HG03139 (cell line): ENCODE data around the gene EIF1AX.
"Not testable (repeated sequence)": the region's sequence is repeated elsewhere in the genome, so short reads cannot be mapped to it uniquely, and the experiment has no call there.

Source experiments
- ATAC-seq: cut with Tn5 transposase; IDR thresholded peaks from one replicate; pipeline ENCODE4 v1.9.1; 2021; ENCODE audit not compliant: unreplicated experiment

The EIF1AX gene

DNA sequence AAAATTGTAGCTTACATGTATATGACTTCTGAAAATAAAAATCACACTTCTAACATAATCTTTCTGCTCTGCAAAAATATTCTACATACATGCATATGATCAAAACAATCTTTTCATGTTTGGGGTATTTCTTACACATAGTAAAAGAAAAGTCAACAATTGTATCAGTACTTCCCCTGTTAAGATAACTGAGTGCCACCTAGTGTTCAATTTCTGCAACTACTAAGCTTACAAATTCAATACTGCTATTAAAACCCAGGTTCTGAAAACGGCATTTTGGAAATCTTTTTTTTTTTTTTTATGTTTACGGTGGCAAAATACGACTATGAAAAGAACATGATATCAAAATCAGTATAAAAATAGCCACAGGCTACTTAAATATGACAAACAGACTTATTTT lies 14.2 kb downstream of the EIF1AX start:
- ATAC-seq = not testable (repeated sequence)

DNA sequence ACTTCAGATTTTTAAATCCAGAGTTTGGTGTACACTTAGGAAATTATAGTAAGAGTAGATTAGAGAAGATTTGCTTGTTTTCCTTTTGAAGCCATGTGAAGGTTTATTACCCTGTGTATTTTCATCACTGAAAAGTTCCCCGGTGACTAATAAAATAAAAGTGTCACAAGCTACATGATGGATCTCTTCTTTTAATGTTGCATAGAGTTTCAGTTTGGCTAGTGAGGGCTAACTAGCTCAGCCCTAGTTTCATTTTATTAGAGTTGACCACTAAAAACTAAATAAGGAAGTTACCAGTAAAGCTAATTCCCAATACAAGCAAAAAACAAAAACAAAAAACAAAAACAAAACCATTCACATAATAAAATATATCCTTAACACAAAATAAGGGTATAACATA lies 14.8 kb downstream of the EIF1AX start:
- not testable (repeated sequence) for ATAC-seq

DNA sequence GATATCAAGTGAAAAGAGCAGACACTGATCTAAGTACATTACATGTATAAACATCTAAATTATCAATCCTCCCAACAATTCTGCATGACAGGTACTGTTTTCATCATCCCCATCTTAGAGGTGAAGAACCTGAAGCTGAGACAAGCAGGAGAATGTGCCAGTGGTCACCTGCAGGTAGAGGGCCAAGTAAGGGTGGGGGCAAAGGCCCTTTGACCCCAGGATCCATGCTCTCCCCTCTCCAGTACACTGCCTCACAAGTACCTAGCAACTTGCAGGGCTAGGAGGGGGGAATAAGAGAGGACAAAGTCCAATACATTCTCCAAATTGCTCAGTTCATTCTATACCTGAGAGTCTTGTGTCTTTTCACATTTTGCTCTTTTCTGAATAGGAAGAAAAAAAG lies 16.7 kb downstream of the EIF1AX start:
- no peak for ATAC-seq

DNA sequence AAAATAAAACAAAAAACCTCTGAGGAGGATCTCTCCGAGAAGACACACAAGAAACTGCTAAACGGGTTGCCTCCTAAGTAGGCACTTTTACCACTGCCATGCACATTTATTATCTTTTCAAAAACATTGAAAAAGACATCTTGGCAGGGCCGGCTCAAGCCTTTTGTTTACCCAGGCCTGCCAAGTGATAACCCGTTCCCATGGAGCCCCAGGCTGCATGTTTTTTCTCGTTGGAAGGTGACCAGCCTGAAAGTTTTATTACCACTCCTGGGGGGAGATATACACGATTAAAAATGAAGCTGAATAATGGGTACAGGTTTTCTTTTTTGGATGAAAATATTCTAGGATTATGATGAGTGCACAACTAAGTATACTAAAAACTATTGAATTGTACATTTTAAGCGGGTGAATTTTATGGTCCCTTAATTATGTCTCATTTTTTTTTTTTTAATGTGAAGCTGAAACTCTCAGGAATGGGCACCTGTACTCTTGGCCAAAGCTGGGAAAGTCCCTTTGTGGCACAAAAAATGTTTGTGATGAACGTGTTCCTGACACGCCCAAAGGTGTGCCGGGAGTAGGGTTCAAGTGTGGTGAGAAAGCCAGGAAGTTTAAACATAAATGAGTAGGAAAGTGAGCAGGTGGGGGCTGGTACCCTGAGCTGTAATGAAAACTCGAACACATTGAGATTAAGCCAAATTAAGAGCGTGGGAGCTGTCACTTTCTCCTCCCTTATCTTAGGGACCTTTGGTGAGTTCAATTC lies 23.4 kb downstream of the EIF1AX start:
- ATAC-seq = no peak

DNA sequence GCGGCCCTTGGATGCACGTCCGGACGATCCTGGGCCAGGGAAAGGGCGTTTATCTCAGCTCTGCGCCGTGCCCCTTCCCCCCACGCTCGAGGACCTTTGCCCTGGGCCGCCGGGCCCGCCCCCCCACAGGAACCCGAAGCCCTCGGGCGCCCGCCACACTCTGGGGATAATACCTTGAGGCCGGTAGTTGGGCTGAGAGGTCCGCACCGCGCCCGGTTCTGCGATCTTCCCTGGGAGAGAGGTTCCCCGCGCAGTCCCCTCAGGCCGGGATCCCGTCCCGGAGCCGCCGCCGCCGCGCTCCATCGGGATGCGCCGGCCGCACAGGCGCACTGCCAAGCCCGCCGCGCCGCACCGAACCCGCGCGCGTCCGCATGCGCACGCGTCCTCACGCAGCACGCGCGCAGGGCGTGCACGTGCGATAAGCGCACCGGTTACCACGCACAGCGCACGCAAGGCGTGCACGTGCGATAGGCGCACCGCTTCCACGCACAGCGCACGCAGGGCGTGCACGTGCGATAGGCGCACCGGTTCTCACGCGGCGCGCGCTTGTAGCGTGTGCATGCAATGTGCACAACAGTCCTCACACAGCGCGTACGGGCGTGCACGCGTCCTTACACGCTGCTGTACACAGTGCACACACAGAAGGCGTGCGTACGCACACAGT lies 24.9 kb downstream of the EIF1AX start, which contains the start of gene MAP7D2:
Gene MAP7D2 (minus strand): TSS at position 331 of the 664 bp plus-strand sequence. CDS start 28 bp downstream, at position 303.
- no peak for ATAC-seq

DNA sequence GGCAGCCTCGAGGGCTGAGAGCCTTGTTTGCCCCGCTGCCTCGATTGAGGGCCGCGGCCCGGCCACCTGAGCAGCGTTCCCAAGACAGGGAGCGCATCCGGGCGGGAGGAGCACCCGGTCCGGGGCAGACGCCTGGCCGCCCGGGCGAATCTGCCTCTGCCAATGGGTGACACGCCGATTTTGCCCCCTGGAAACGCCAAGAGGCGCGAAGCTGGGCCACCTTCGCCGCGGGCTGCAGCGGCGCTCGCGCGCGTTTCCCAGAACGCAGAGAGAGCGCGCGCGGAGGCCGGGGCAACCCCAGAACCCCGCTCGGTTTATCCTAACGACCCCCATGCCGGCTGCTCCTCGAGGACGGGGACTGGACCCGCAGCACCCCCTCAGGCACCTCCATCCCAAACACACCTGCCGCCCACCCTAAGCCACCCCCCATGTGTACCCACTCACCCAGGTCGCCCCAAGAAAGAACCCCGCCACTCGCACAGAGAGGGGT lies 25.5 kb downstream of the EIF1AX start:
- ATAC-seq = no peak

DNA sequence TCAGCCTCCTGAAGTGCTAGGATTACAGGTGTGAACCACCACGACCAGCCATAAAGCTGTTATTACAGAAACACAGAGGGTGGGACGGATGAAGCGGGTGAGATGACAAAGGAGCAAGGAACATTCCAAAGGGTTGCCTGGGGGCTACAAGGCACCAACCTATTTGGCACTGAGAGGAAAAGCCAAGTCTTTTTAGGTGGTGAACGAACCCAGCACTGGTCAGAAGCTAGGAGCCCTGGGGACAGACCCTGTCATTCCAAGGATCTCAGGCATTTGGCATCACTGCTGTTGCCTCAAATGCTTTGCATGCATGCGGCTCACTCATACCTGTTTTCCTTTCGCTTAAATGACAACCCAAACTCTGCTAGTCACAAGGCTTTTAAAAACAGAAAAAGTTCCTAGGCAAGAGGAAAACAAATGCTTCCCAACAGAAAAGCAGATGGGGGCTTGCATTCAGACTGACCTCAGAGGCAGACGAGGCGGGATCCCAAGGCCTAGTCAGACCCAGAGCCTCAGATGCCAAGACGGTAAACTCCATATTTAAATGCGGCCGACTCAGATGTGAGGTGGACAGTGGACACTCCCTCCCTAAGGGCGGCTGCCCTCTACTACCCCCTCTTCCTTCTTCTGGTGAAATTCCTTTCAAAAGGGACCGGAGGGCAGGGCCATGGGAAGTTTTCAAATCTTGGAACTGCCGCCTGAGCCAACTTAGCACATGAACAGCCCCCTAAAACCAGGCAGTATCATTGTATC lies 29.4 kb downstream of the EIF1AX start:
- no peak for ATAC-seq

DNA sequence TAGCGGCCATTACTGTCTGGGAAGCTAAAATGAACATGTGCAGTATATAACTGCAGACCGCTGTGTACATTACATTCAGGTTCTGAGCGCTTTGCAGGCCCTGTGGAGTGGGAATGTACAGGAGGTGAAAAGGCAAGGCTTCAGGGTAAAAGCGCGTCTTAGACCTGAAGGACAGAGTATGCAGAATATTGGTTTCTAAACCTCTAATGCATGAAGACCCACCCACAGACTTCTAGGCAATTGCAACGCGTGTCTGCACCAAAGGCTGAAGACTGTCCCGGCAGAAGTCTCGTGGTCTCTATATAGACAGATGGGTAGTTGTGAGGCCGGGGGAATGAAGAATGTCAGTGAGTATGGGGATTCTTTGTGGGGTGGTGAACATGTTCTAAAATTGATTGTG lies 30.4 kb downstream of the EIF1AX start:
- no peak for ATAC-seq

DNA sequence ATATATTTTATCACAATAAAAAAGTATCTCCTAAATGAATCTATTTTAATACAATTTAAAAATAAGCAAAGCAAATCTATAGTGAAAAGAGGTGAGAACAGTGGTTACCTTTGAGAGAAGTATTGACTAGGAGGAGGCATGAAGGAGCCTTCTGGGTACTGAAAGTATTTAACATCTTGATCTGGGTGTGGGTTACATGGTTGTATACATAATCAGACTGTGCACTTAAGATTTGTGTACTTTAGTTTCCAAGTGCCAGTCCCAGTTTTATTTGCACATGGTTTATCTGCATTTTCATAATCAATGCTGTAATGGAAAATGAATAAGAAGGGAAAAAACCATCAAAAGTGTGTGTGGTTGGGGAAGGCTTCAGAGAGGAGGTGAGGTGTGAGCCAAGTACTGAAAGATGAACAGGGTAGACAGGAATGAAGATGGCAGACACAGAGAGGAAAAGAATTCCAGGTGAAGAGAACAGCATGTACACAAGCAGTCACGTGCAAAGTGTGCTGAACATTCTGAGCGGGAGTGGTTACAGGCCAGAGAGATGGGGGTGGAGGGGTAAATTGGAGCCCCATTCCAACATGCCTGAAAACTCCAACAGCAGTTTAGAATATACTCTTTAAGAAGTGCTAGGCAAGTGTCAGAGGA lies 39.6 kb downstream of the EIF1AX start:
- no peak for ATAC-seq

DNA sequence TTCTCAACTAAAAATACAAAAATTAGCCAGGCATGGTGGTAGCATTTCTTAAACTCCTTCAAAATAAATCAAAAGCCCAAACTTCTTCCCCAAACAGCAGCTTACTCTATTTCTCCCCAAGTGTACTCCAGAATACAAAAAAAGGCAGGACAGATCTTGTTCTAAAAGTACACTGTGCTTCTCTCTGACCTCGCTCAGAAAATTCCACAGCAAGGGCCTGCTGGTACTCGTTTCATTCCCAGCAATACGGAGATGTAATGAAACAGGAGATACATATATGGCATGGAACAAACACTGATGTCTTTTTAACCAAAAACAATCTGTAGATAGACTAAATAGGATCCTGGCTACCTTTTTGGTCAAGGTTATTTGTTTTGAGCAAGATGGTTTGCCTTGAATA lies 50.1 kb downstream of the EIF1AX start:
- ATAC-seq = no peak

DNA sequence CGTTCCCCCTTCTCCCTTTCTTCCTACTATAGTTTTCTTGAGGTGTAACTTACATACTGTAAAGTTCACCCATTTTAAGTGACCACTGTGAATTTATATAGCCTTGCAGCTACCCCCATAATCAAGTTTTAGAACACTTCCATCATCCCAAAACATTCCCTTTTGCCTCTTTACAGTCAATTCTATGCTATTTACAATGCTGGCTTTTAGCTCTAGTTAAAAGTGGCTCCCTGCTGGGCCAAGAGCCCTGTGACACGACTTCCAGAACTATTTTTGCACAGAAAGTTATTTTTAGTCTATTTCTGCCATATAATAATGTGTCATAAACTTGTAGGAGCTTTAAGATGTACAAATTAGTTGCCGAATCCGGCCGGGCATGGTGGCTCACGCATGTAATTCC lies 51.8 kb downstream of the EIF1AX start:
- no peak for ATAC-seq

DNA sequence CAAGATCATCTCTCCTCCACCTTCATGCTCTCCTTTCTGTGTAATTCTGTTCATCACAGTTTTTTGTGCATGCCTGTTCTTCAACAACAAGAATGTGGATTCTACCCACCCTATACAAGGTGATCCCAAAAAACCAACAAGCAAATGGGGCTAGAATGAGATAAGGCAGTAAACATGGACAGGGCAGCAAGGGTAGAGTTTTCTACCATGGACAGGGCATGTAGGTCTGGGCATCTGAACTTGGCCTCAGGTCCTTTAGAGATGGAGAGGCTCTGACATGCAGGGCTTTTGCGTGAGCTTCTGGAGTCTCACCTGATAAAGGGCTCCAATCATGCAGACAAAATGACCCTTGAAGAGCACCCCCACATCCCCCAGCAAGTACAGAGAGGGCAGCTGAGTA lies 61.4 kb downstream of the EIF1AX start:
- ATAC-seq = no peak
